Upper lobe of right lung (tissue), 1 donor: ENCODE measurements around the gene EYS. TPM values are rescaled to one million over a fixed set of nuclear protein-coding genes. Genes with fewer than 3 reads are reported as not detected.

Experiments
- ATAC-seq: fragments of 200-7000 bp; cut with Tn5 transposase; one replicate; pipeline ENCODE4 v1.9.1; 2020; ENCODE audit warnings: mild to moderate bottlenecking, moderate library complexity
- DNase-seq: peaks from one replicate; pipeline ENCODE4 v3.0.0-alpha.2; 2020
- H3K27ac ChIP-seq: fragments of 200-600 bp; one replicate; pipeline ENCODE4 v1.8.0; 2022
- H3K27me3 ChIP-seq: fragments of 200-600 bp; one replicate; pipeline ENCODE4 v1.8.0; 2022; ENCODE audit warnings: mild to moderate bottlenecking
- H3K36me3 ChIP-seq: fragments of 200-600 bp; one replicate; pipeline ENCODE4 v1.8.0; 2022
- H3K4me1 ChIP-seq: fragments of 200-600 bp; one replicate; pipeline ENCODE4 v1.8.0; 2022
- H3K4me3 ChIP-seq: fragments of 200-600 bp; one replicate; pipeline ENCODE4 v1.8.0; 2022; ENCODE audit warnings: mild to moderate bottlenecking
- H3K9me3 ChIP-seq: fragments of 200-600 bp; one replicate; pipeline ENCODE4 v1.8.0; 2022
- CTCF ChIP-seq: fragments of 200-600 bp; IDR thresholded peaks from one replicate; pipeline ENCODE4 v1.8.0; 2022; ENCODE audit warnings: antibody characterized with exemption
- intact Hi-C: fragments of 100-400 bp; cut with DNase I; formaldehyde crosslinking; loops from one replicate; pipeline ENCODE4 v1.11.0; 2022
- total RNA-seq: library from RNA; stranded (reverse); fragmentation: NEBNext Ultra II Directional; extraction: Animal tissue kit (Norgen Biotek cat#: 25700); gene quantifications from one replicate; pipeline ENCODE4 v1.2.1, GENCODE V29; 2021
- donor health status: DM: no; HTN: yes; CAD: no; lungs with severe emphysema.

Gene EYS
- total RNA-seq, 1 donor from 2014 or later = not detected

- H3K9me3 ChIP-seq = no peaks in the 10 kb centered on the region
- H3K27ac ChIP-seq = no peak overlapping the region
- TF ChIP-seq CTCF = no peak
- H3K4me1 ChIP-seq = no peaks in the 10 kb centered on the region
- intact Hi-C loops = no loop called here
- ATAC-seq (no peak), DNase-seq (no peak)
- no peaks in the 10 kb centered on the region for H3K27me3 ChIP-seq
- H3K36me3 ChIP-seq = no peaks in the 10 kb centered on the region
- no peak overlapping the region for H3K4me3 ChIP-seq
These were observed 1603.0 kb downstream of the EYS start for GRCh38 chr6:64104051-64104450.

- intact Hi-C loops = no loop called here
- Histone ChIP-seq H3K4me1 (no peaks in the 10 kb centered on the region), H3K4me3 (no peak overlapping the region), H3K27ac (no peak overlapping the region), H3K36me3 (no peaks in the 10 kb centered on the region), H3K27me3 (no peaks in the 10 kb centered on the region), H3K9me3 (no peaks in the 10 kb centered on the region)
- DNase-seq (no peak), ATAC-seq (no peak)
- TF ChIP-seq CTCF = no peak
These were observed 1603.5 kb downstream of the EYS start for GRCh38 chr6:64103480-64103879.

- intact Hi-C loops = no loop called here
- H3K4me3 ChIP-seq = no peak overlapping the region
- ATAC-seq (no peak), DNase-seq (no peak)
- H3K36me3 ChIP-seq = no peaks in the 10 kb centered on the region
- no peaks in the 10 kb centered on the region for H3K27me3 ChIP-seq
- H3K4me1 ChIP-seq = no peaks in the 10 kb centered on the region
- H3K27ac ChIP-seq = no peak overlapping the region
- no peak for TF ChIP-seq CTCF
- no peaks in the 10 kb centered on the region for H3K9me3 ChIP-seq
These were observed 1606.2 kb downstream of the EYS start for GRCh38 chr6:64100702-64101303.

- no peak overlapping the region for H3K4me3 ChIP-seq
- no peaks in the 10 kb centered on the region for H3K4me1 ChIP-seq
- H3K9me3 ChIP-seq = no peaks in the 10 kb centered on the region
- TF ChIP-seq CTCF = no peak
- ATAC-seq (no peak), DNase-seq (no peak)
- H3K27ac ChIP-seq = no peak overlapping the region
- H3K36me3 ChIP-seq = no peaks in the 10 kb centered on the region
- intact Hi-C loops = no loop called here
- H3K27me3 ChIP-seq = no peaks in the 10 kb centered on the region
These were observed 1616.7 kb downstream of the EYS start for GRCh38 chr6:64090352-64090751.

- no peak for ATAC-seq
These were observed 1621.9 kb downstream of the EYS start for GRCh38 chr6:64085126-64085525.

More at GRCh38 chr6:64085126-64085525, 1621.9 kb downstream of the EYS start:
- Histone ChIP-seq H3K27me3 (no peaks in the 10 kb centered on the region), H3K4me3 (no peak overlapping the region), H3K4me1 (no peaks in the 10 kb centered on the region), H3K36me3 (no peaks in the 10 kb centered on the region), H3K27ac (no peak overlapping the region), H3K9me3 (no peaks in the 10 kb centered on the region)
- no peak for DNase-seq
- intact Hi-C loops = no loop called here
- TF ChIP-seq CTCF = no peak
